Colon (tissue), 2 donors: Measurements from ENCODE around the gene MAPKBP1.

ENCODE experiments used
- FAIRE-seq: peaks from 2 replicates; lab custom pipeline; 2012; peaks lifted over from hg19 to GRCh38; lab: Jason Lieb, UNC
- donor health status: control.
- donor health status: control.

The MAPKBP1 gene

DNA sequence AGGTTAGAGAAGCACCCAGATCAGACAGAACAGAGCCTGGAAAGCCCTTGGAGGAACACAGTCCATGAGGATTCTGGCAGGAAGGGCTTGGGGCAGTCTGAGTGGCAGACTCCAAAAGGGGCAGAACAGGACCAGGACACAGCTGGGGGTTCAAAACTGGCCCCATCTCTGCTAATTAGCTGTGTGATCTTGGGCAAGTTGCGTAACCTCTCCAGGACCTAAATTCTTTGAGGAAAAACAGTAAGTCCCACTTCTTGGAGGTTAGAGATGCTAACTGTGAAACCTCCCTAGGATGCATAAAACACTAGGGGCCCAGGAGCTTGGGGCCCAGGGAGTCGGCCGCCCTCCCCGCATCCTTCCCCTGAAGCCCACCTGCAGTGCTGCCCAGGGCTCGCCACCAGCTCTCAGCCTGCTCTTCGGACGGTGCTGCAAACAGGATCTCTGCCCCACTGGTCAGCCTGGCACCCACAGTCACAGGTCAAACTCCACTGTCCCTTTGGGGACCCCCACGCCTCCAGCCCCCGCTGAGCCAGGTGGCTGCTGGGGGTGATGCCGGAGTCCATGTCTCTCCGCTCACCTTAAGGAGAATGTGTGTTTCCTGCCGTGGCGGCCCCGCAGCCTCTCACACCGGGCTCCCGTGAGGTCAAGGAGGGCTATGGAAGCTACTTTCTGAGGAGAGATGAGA is 76.3 kb downstream of the MAPKBP1 start:
- FAIRE-seq, result no peak

DNA sequence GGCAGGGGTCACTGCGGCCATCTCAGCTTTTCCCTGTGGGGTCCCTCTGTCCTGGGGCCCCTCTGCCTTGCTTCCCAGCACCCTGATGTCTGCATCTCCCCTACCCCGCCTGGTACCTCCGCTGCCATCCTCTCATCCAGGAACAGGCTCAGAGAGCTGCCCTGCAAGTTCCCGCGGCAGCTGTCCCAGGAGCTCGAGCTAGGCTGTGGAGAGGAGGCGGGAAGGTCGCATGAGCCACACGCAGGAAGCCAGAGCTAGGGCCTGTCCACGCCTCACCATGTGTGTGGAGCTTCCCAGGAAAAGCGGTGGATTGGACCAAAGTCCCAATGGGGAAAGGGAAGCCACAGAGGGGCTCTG is 76.9 kb downstream of the MAPKBP1 start:
- FAIRE-seq, result no peak

DNA sequence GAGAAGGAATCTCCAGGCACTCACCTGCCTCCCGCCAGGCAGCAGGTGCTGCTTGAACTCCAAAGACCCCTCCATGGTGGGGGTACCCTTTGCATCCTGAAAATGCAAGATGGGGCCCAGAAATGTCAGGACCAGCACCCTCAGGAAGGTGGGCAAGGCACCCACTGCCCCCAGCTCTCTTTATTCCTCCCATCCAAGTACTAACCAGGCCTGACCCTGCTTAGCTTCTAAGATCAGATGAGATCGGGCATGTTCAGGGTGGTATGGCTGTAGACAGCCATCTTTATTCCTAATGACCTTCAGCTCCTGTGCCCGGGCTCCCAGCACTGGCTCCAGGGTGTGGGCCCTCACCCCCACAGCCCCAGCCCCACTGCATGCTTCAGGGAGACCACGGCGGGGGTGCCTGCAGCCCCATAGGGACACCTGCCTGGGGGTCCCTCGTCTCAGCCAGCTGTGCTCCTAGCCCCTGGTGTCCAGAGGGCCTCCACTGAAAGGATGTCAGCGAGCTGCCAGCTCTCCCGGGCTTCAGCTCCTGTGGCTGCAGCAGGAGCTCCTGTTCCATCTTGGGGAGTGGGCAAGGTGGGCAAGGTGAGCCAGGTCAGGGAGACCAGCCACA is 77.6 kb downstream of the MAPKBP1 start:
- no peak for FAIRE-seq

DNA sequence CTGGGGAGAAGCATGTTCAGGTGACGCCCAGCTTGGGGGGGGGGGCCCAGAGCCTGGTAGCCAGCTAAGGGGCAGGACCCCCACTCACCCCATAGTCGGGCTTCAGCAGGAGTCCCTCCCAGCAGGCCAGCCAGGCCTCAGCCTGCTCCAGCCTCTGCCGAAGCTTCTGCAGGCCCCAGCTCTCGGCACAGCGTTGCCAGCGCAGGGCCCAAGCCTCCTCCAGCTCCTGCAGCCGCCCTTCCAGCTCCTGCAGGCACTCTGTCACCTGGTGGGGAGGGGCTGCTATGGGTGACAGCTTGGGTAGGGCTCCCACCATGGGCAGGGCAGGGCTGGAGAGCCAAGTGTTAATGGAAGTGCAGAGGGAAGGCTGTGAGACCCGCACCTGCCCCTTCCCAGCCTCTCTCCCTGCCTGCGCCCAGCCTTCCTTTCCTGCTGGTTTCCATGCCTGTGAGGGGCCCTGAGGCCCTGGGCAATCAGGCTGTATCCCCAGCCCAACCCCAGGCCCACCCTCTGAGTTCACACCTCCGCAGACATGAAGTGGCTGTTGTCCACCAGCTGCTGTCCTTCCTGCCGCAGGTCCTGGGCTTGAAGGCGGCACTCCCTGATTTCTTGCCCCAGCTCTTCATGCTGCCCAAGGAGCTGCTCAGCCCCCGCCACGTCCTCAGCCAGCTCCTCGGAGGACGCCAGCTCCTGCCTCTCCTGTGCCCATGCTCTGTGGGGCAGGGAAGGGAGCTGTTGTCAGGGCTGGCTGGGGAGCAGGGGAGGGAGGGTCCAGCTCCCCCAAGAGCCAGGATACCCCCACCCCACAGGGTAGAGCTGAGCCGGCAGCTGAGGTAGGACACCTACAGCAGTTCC is 78.7 kb downstream of the MAPKBP1 start:
- FAIRE-seq, result no peak

DNA sequence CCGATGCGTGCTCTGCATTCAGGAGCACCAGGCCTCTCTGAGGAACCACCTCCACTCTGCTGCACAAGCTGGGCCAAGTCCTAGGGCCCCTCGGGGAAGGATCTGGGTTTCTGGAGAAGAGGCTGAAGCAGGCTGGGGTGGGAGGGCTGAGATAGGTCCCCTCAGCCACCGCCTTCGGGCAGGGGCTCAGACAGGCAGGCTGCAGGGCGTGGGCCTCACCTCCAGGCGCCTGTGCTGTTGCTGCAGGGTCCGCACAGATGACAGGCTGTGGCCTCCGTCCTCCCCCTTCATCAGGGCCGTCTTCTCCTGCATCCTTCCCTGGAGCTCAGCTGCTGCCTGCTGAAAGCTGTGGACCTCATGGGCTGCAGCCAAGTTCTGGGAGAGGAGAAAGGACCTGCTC is 79.5 kb downstream of the MAPKBP1 start:
- no peak for FAIRE-seq

DNA sequence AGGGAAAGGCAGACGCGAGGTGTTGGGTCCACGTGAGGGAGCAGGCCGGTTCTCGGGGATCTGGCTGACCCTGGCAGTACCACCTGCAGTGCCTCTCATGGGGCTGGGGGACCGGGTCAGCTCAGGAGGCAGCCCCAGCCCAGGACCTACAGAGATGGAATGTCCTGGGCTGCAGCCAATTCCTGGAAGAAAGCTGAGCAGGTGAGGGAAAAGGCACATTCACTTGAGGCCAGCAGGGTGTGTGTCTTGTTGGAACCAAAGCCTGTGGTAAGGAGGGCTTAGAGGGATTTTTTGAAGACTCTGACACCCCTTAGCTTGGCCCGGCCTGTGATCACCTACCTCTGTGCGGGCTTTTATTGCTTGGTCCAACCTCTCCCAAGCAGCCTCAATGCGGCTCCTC is 80.2 kb downstream of the MAPKBP1 start:
- FAIRE-seq, result no peak

DNA sequence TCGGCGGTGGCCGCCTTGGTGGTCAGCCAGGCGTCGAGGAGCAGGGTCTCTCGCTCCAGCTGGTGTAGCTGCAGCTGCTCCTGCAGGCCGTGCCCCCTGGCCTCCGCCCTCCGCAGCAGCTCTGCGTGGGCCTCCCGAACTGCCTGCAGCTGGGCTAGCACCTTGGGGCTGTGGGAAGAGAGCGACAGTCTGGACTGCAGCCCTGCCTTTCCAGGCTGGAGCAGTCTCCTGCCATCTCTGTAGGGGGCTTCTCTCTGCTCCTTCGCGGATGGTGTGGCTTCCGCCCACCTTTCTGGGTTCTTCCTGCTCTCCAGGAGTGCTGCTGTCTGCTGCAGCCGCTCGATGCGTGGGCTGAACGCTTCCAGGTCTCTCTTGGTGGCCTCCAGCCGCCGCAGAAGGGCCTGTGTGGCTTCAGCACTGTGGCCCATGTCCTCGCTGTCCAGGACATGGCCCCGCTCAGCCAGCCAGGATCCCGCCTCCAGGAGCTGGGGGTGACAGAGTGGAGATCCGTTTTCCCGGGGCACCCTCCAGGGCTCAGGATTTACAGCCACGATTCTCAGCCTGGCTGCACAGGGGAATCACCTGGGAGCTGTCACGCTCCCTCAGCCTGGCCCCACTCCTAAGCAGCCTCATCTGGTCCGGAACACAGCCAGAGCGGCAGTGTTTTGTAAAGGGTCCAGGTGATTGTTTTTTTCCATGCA is 81.1 kb downstream of the MAPKBP1 start:
- no peak for FAIRE-seq

DNA sequence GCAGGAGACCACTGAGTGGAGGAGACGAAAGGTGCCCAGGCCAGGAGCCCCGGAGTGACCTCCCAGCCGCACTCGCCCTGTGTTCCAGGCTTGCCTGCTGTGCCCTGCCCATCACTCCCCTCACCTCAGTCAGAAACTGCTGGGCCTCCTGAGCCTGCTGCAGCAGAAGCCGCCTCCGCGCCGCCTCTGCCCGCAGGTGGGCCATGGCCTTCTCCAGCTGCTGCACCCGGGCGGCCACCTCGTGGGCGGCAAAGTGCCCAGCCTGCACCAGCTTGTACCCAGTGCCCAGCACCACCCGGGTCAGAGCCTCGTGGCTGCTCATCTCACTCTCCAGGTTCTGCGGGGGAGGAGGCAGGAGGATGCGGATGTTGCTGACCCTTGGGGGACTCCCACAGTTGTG is 82.0 kb downstream of the MAPKBP1 start:
- FAIRE-seq, result no peak

DNA sequence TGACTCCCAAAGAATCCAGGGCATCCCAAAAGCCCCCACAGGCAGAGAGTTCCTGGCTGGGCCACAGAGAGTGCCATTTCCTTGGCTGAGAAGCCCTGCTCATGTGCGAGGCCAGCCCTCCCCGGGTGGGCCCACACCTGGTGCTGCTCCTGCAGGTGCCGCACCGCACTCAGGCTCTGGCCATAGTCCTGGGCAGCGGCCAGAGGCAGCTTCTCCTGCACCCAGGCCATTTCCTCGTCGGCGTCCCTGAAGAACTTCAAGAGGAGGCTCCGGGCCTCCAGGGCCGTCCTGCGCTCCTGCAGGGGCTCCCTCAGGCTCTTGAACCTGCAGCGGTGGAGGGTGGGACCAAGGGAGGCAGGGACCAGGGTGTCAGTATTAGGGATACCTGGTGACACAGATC is 82.4 kb downstream of the MAPKBP1 start:
- FAIRE-seq, result no peak

DNA sequence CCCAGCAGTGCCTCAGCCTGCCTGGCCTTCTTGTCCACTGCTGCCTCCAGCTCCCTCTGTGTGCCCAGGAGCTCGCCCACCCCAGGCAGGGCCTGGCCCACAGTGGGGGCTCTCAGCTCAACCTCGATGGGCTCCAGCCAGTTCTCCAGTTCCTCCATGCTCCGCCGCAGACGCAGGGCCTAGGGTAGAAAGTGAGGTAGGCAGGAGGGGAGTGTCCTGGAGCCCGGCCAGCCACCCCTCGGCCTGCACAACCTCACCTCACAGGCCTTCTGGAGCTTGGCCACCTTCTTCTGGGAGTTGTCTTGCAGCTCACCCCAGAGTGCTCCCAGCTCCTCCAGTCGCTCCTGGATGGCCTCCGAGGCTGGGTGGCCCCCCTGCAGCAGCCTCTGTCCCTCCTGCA is 83.0 kb downstream of the MAPKBP1 start:
- no peak for FAIRE-seq

DNA sequence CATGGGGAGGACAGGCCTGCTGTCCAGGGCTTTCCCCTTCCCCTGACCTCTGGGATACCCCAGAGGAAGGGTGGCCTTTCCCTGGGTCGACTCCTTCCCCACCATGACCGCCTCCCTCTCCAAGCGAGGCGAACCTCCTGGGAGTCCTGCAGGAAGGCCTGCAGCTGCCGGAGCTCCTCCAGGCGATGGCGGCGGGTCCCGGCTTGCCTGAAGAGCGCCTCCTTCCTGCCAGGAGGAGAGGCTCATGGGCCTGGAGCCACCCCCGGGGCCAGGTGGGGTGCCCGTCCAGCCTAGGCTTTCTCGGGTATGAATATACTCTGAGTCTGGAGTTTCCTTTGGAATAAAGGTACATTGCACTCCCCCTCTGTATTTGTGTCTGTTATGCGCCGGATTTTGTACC is 84.5 kb downstream of the MAPKBP1 start:
- no peak for FAIRE-seq

DNA sequence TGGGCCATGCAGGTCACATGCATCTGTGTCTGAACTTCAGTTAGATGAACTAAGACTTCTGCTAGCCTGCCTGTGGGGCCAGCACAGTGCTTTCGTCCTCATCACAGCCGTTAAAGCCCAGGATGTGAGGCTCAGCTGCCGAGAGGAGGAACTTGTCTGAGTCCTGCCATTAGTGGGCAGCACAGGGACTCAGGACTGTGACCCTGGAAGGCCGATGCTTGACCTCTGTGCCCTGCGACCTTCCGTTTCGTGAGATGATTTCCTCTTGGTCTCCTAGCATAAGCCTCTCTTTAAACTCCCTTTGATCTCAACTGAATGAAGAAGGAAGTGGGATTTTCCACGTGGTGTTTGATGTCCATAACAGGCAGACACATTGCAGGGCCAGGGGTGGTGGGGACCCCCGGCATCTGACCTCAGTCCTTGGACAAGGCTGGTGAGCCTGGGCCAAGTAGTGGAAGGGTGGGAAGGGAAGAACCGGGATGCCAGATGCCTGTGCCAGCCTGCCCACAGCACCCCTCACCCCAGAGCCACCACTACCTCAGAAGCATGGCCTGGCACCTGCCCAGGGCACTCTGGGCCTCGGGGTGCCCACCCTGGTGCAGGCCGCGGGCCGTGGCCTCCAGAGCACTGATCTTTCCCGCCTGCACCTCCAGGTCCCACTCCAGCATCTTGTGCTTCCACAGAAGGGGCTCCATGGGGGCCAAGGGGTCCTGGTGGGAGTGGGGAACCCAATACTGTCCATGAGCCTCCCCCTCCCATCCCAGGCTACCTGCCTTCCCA is 86.0 kb downstream of the MAPKBP1 start:
- FAIRE-seq, result no peak

DNA sequence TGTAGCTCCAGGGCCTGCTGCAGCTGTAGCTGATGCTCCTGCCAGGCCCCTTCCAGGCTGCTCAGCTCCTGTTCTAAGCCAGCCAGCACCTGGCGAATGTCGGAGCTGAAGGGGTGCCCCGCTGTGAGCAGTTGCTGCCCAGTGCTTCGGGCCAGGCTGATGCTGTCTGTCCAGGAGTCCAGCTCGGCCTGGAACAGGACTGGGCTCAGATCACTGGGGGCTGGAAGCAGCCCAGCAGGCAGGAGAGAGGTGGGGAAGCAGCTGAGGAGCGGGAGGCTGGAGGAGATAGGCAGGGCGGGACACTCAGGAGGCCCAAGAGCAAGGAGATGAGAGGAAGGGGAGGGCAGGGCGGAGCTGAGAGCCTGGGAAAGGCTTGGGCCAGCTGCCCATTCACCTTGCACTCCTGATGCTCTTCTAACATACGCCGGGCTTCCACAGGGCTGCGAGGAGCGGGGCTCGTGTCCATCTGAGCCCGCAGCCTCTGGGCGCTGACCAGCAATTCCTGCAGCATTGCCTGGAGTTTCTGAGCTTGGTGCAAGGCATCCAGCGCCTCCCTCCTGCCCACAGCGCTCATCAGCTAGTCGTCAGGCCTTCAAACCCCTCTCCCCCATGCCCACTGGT is 87.6 kb downstream of the MAPKBP1 start:
- FAIRE-seq, result no peak

DNA sequence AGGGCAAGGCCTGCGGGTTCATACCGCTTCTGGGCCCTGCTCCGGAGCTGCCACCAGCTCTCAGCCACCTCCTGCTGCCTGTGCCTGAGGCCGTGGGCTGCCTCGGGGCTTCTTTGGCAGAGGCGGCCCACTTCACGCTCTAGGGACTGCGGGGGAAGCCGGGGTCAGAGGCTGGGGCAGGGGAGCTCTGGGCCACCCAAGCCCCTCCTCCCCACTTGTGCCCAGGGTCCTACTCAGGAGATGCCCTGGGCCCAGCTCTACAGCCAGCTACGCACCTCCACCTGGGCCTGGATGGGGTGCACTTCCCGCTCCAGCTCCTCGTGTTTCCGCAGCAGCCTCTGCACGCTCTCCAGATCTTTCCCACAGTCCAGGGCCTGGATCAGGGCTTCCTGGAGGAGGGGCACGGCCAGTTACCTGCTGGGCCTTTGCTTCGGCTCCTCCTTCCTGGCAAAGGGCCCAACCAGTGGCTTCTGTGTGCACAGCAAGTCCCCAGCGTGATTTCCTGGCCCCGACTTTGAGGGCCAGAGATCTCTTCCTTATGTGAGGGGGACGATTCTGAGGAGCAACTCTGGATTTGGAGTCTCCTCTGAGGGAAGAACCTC is 88.3 kb downstream of the MAPKBP1 start:
- FAIRE-seq, result no peak

DNA sequence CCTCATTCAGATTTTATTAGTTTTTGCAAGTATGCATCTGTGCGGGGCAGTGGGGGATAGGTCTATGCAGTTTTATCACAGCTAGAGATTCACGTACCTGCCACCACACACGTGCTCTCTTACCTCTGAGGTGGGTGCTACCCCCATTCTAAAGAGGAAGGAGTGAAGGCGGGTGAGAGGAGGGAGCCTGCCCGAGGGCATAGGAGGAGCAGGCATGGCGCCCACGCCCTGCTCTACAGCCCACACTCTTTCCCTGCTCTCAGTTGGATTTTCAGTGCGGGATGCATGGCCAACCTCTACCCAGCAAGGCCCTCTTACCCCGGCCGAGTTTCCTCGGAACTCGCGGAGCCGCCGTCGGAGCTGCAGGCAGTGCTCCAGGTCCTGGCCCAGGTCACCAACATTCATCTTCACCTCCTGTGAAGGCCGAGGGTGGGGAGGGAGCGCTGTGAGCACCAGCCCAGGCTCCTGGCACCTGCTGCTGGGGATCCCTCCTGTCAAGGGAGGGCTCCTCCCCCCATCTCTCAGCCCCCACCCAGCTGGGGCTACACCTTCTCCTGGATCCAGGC is 91.3 kb downstream of the MAPKBP1 start:
- FAIRE-seq, result no peak

DNA sequence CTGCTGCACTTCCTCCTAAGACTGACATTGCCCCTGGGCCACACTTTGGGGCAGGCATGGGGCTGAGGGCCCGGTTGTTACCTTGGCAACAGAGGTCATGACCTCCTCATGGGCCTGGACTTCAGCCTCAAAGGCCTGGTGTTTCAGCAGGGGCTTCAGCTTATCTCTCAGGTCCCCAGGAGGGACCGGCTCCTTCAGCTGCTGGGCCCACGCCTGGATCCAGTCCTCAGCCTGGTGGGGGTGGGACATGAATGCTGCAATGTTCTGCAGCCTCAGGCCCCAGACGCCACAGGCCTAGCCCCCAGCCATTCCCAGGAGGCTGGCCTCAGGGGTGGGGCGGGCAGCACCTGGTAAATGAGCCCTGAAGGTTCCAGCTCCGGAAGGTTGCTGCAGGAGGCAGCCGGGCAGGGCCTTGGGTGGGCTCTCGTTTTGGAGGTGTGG is 92.0 kb downstream of the MAPKBP1 start:
- no peak for FAIRE-seq

DNA sequence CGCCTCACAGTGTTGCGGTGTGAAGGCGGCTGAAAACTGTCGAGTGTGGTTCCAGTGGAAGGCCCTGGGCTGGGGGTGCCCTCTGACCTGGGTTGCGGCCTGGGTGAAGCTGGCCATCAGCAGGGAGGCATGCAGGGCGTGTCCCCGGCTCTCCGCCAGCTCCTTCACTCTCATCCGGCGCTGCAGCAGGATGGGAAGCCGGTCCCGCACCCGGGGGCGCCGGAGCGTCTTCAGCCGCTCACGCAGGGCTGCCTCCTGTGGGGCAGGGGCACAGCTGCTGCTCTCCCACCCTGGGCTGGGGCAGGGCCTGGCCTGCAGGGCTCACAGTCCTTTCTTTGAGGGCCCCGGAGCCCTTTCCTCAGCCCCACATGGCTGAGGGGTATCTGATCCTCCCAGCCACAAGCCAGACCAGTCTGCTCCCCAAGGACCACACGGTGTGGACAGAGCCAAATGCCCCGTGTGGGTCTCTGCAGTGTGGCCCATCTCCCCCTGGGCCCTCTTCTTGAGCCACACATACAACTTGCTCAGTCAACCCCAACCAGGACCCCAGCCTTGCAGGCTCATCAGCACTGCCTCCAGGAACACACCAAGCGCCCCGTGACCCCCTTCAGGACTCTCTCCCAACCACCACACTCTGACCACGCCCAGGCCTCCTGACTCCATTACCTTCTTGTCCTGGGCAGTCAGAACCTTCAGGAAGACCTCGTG is 92.7 kb downstream of the MAPKBP1 start:
- FAIRE-seq, result no peak

DNA sequence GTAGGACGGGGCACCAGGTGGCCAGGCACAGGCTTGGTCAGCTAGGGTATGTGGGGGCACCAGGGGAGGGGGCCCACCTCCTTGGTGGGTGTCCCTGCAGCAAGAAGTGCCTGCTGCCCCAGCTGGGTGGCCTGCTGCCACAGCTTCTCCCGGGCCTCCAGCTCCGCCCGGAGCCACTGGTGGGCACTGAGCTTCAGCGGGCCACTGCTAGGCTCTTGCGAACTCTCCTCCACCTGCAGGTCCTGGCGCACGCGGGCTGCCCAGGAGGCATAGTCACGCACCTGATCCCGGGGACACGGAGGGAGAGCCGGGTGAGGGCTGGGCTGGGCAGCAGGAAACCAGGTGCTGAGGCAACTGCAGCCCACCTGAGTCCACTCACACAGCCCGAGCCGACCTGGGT is 94.0 kb downstream of the MAPKBP1 start:
- FAIRE-seq, result no peak

DNA sequence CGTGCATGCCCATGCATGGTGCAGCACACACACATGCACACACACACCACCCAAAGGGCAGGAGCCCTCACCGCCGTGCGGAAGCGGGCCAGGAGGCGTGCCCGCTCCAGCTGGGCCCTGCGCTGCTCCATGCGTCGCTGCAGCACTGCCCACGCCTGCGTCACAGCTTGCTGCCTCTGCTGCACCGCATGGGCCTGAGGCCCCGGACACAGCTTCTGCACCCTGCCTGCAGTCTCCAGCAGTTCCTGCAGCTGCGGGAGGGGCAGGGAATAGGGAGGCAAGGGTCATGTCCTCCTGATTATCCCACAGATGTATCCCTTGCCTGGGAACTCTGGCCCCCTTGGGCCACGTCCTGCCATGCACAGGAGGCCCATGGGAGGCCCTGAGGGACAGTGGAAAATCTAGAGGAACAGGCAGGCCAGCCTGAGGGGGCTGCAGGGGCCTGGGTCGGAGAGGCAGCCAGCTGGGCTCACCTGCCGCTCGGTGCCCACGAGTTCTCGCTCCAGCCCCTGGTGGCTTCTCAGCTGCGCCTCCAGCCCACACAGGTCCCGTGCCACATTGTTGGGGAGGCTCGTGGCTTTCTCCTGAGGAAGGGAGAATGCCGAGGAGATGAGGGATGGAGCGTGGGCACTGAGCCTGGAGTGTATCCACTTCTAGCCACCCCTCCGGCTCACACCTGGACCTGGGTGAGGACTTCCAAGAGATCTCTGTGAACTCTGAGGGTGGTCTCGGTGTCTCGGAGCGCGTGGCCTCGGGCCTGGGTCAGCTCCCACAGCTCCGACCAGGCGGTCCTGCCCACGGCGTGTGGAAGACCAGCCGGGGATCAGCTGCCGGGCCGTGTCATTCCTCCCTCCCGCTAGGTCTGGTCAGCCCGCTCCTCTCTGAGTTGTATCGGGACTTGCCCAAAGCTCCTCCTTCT is 95.7 kb downstream of the MAPKBP1 start:
- FAIRE-seq, result no peak
